ENCODE measurements around the gene TREML2. TPM values are rescaled to one million over a fixed set of nuclear protein-coding genes. Genes with fewer than 3 reads are reported as not detected.

The TREML2 gene
- total RNA-seq, 1 experiment from 2014 or later: not detected

- CTCF ChIA-PET: no interaction called here
- H3K4me2 ChIP-seq (ENCODE audit: low read length): no peak overlapping the region
- BruUV-seq (replicated peaks): no TSS peak
Observed at GRCh38 chr6:41147917-41148316, 53.0 kb downstream of the TREML2 start.

More at GRCh38 chr6:41147917-41148316, 53.0 kb downstream of the TREML2 start:
- ATAC-seq (no peak), DNase-seq (ENCODE audit: low read depth, low spot score) (no peak)
- Histone ChIP-seq H3K9ac (ENCODE audit: low read length) (no peak overlapping the region), H3K9me3 (ENCODE audit: control insufficient read depth in 1 of 2, insufficient read depth in 1 of 2, low read depth in 1 of 2, low read length in 2 of 2) (no peaks in the 10 kb centered on the region), H3K79me2 (ENCODE audit: insufficient read depth, low read length) (no peaks in the 10 kb centered on the region), H3K9me2 (ENCODE audit: insufficient read depth) (no peaks in the 10 kb centered on the region), H4K20me1 (ENCODE audit: insufficient read depth) (no peaks in the 10 kb centered on the region), H2AFZ (ENCODE audit: low read depth, low read length, poor library complexity, severe bottlenecking) (no peak overlapping the region), H3K4me1 (ENCODE audit: control insufficient read depth in 1 of 2, insufficient read depth in 2 of 2, low read length in 2 of 2) (no peaks in the 10 kb centered on the region), H3K27ac (ENCODE audit: low read depth, low read length) (no peak overlapping the region), H3K4me3 (replicated peaks in 1 of 2; ENCODE audit: low read depth in 1 of 2, low read length in 2 of 2) (no peak overlapping the region), H3K36me3 (ENCODE audit: control insufficient read depth in 1 of 2, insufficient read depth in 2 of 2, low read length in 2 of 2) (no peaks in the 10 kb centered on the region), H3K27me3 (ENCODE audit: insufficient read depth, low read length) (no peaks in the 10 kb centered on the region; the same call in 1 of the 2 replicates)
- ChIA-PET RAD21 (ENCODE audit: low non-redundant PET in 1 of 2, low total read pairs in 2 of 2, uncharacterized antibody in 2 of 2, unreplicated experiment in 2 of 2) (no interaction called here), POLR2A (no interaction called here)
- intact Hi-C loops (cut with micrococcal nuclease): no loop called here
- TF ChIP-seq FOSL1 (IDR thresholded peaks at IDR 0.05; ENCODE audit: low read depth) (no peak), CBX3 (IDR thresholded peaks at IDR 0.05; ENCODE audit: low read depth) (no peak), REST (IDR thresholded peaks at IDR 0.05; ENCODE audit: low read depth) (no peak), TCF7L2 (IDR thresholded peaks at IDR 0.05; ENCODE audit: borderline replicate concordance, extremely low read depth, insufficient read depth, insufficient read length) (no peak), EZH2phosphoT487 (IDR thresholded peaks at IDR 0.05; ENCODE audit: borderline replicate concordance) (no peak), YY1 (IDR thresholded peaks at IDR 0.05; ENCODE audit: extremely low read depth, insufficient replicate concordance, low read depth, low read length) (no peak), ELF1 (IDR thresholded peaks at IDR 0.05; ENCODE audit: borderline replicate concordance, low read depth) (no peak), RAD21 (IDR thresholded peaks at IDR 0.05; ENCODE audit: low read depth) (no peak), ATF3 (IDR thresholded peaks at IDR 0.05) (no peak), POLR2A (IDR thresholded peaks at IDR 0.05; ENCODE audit: borderline replicate concordance, extremely low read depth, insufficient read depth, insufficient read length) (no peak), SP1 (IDR thresholded peaks at IDR 0.05; ENCODE audit: low read depth) (no peak)

Other genes with a start within 250 kb of the TREML2 start
- gene UNC5CL, start 161.9 kb downstream of the TREML2 start, total RNA-seq (2021; ENCODE audit: unreplicated experiment): 2.2 TPM
- gene TSPO2, start 158.7 kb downstream of the TREML2 start, total RNA-seq (2021; ENCODE audit: unreplicated experiment): not detected
- not detected for gene APOBEC2, start 147.9 kb downstream of the TREML2 start, total RNA-seq (2021; ENCODE audit: unreplicated experiment)
- 28.7 TPM for gene OARD1, start 128.8 kb downstream of the TREML2 start, total RNA-seq (2021; ENCODE audit: unreplicated experiment)
- 28.7 TPM for gene NFYA, start 128.2 kb downstream of the TREML2 start, total RNA-seq (2021; ENCODE audit: unreplicated experiment)
- not detected for gene TREML1, start 46.8 kb downstream of the TREML2 start, total RNA-seq (2021; ENCODE audit: unreplicated experiment)
- gene TREM2, start 38.0 kb downstream of the TREML2 start, total RNA-seq (2021; ENCODE audit: unreplicated experiment): not detected
- gene TREML4, start 27.2 kb upstream of the TREML2 start, total RNA-seq (2021; ENCODE audit: unreplicated experiment): not detected
- gene TREM1, start 85.5 kb upstream of the TREML2 start, total RNA-seq (2021; ENCODE audit: unreplicated experiment): 0.22 TPM
- gene NCR2, start 134.5 kb upstream of the TREML2 start, total RNA-seq (2021; ENCODE audit: unreplicated experiment): not detected